Ovary (tissue), 3 donors: ENCODE results near the gene GNPTG.

Experiments
- CTCF ChIP-seq, 3 donors: fragments of 450-650 bp in 2 of 3; fragments of 200-600 bp in 1 of 3; IDR thresholded peaks; one replicate each; pipeline versions ENCODE4 v1.5.1 to v1.8.0; 2016 to 2022; ENCODE audit warnings: antibody characterized with exemption in 3 of 3, mild to moderate bottlenecking in 1 of 3
- EP300 ChIP-seq: sonication (generic); formaldehyde crosslinking; IDR thresholded peaks from one replicate; pipeline ENCODE4 v1.6.1; 2017; ENCODE audit warnings: antibody characterized with exemption
- POLR2A ChIP-seq: fragments of 450-650 bp; IDR thresholded peaks from one replicate; pipeline ENCODE4 v1.6.1; 2017; ENCODE audit warnings: antibody characterized with exemption, mild to moderate bottlenecking, moderate library complexity
- donor health status: DM: no; HTN: no; CAD: no.

- TF ChIP-seq CTCF (IDR thresholded peaks at IDR 0.05) (no peak), EP300 (no peak), POLR2A (no peak)
Measured at GRCh38 chr16:1356061-1356900, 4.5 kb downstream of the GNPTG start.
